NCI-H1092 (cell line): ENCODE data around the gene MDH1B.
"Not testable (repeated sequence)": the region's sequence is repeated elsewhere in the genome, so short reads cannot be mapped to it uniquely, and the experiment has no call there.

Experiments used
- DNase-seq: peaks from one replicate; lab custom pipeline; 2025; lab: John Stamatoyannopoulos, UW

Gene MDH1B

GRCh38 chr2:206766057-206766930 lies 1.2 kb upstream of the MDH1B start:
- DNase-seq = no peak

- no peak for DNase-seq
These were observed 371 bp downstream of the MDH1B start for GRCh38 chr2:206764673-206765241.

- DNase-seq = no peak
These were observed 8.3 kb downstream of the MDH1B start for GRCh38 chr2:206756816-206757215.

GRCh38 chr2:206740800-206741199 lies 24.3 kb downstream of the MDH1B start:
- no peak for DNase-seq

GRCh38 chr2:206739271-206739670 lies 25.9 kb downstream of the MDH1B start:
- no peak for DNase-seq

GRCh38 chr2:206736935-206737334 lies 28.2 kb downstream of the MDH1B start:
- no peak for DNase-seq

- DNase-seq = no peak
These were observed 31.8 kb downstream of the MDH1B start for GRCh38 chr2:206733341-206733740.

GRCh38 chr2:206728277-206729199 lies 36.6 kb downstream of the MDH1B start:
- DNase-seq = no peak

- no peak for DNase-seq
These were observed 37.8 kb downstream of the MDH1B start for GRCh38 chr2:206727287-206727686.

GRCh38 chr2:206723288-206723687 lies 41.8 kb downstream of the MDH1B start:
- DNase-seq = no peak

- DNase-seq = no peak
These were observed 43.7 kb downstream of the MDH1B start for GRCh38 chr2:206721256-206721920.

GRCh38 chr2:206718296-206718695 lies 46.8 kb downstream of the MDH1B start, which contains the start of gene DYTN:
Gene DYTN, minus strand, starts transcription at chr2:206718396. Its CDS starts 117 bp downstream, at chr2:206718279.
- no peak for DNase-seq

GRCh38 chr2:206716623-206717022 lies 48.5 kb downstream of the MDH1B start:
- DNase-seq = no peak

- DNase-seq = not testable (repeated sequence)
These were observed 49.9 kb downstream of the MDH1B start for GRCh38 chr2:206715183-206715582.

- no peak for DNase-seq
These were observed 51.4 kb downstream of the MDH1B start for GRCh38 chr2:206713746-206714145.

GRCh38 chr2:206708286-206708685 lies 56.8 kb downstream of the MDH1B start:
- DNase-seq = no peak

- DNase-seq = no peak
These were observed 57.9 kb downstream of the MDH1B start for GRCh38 chr2:206707164-206707701.

GRCh38 chr2:206701952-206702605 lies 63.0 kb downstream of the MDH1B start:
- DNase-seq = no peak

- DNase-seq = no peak
These were observed 65.0 kb downstream of the MDH1B start for GRCh38 chr2:206700156-206700555.

GRCh38 chr2:206698811-206699210 lies 66.3 kb downstream of the MDH1B start:
- DNase-seq = no peak

GRCh38 chr2:206696910-206697309 lies 68.2 kb downstream of the MDH1B start:
- no peak for DNase-seq
